HepG2 (cell line): ENCODE results near the gene CRAMP1. TPM values are rescaled to one million over a fixed set of nuclear protein-coding genes. Genes with fewer than 3 reads are reported as not detected.

ENCODE experiments used
- GATAD1 ChIP-seq: IDR thresholded peaks from 2 replicates; pipeline ENCODE4 v1.6.1; 2016; ENCODE audit warnings: missing genetic modification reagents, missing compliant biosample characterization
- HCFC1 ChIP-seq: fragments of 150-350 bp; IDR thresholded peaks from 2 replicates; pipeline ENCODE4 v1.6.1; 2014; ENCODE audit warnings: low read depth, low read length
- HOXA3 ChIP-seq: sonication (generic); formaldehyde crosslinking; IDR thresholded peaks from 2 replicates; pipeline ENCODE4 v1.5.0; 2020; ENCODE audit warnings: missing genetic modification reagents
- RELA ChIP-seq: sonication (generic); formaldehyde crosslinking; IDR thresholded peaks from 2 replicates; pipeline ENCODE4 v1.4.0; 2020; ENCODE audit warnings: missing genetic modification reagents
- RXRB ChIP-seq: IDR thresholded peaks from 2 replicates; pipeline ENCODE4 v1.6.1; 2016; ENCODE audit warnings: borderline replicate concordance, missing genetic modification reagents, missing compliant biosample characterization
- SIN3A ChIP-seq: IDR thresholded peaks from 2 replicates; pipeline ENCODE4 v1.6.1; 2011; ENCODE audit warnings: low read depth, mild to moderate bottlenecking, control low read depth, low read length, borderline replicate concordance
- SPEN ChIP-seq: sonication (generic); formaldehyde crosslinking; IDR thresholded peaks from 2 replicates; pipeline ENCODE4 v1.5.1; 2020; ENCODE audit warnings: low read depth, mild to moderate bottlenecking, missing genetic modification reagents
- TAF15 ChIP-seq: fragments of 200-400 bp; formaldehyde crosslinking; IDR thresholded peaks from one replicate; pipeline ENCODE4 v1.6.1; 2018; ENCODE audit warnings: mild to moderate bottlenecking, low read depth, low read length; ENCODE audit not compliant: poor library complexity, severe bottlenecking
- TBP ChIP-seq: sonication (generic); formaldehyde crosslinking; IDR thresholded peaks from 2 replicates; pipeline ENCODE4 v1.5.0; 2020; ENCODE audit warnings: missing genetic modification reagents
- ZBTB21 ChIP-seq: sonication (generic); formaldehyde crosslinking; IDR thresholded peaks from 2 replicates; pipeline ENCODE4 v1.4.0; 2020; ENCODE audit warnings: missing genetic modification reagents
- ZHX2 ChIP-seq, 2 experiments: sonication (generic) in 1 of 2; formaldehyde crosslinking in 1 of 2; IDR thresholded peaks; 2 replicates each; pipeline versions ENCODE4 v1.6.1 to v1.9.0; 2014 to 2022; ENCODE audit warnings: antibody characterized with exemption in 1 of 2, borderline replicate concordance in 1 of 2, inconsistent platforms in 1 of 2, low read depth in 1 of 2, missing genetic modification reagents in 1 of 2
- ZNF576 ChIP-seq: sonication (generic); formaldehyde crosslinking; IDR thresholded peaks from 2 replicates; pipeline ENCODE4 v1.4.0; 2020; ENCODE audit warnings: mild to moderate bottlenecking, missing genetic modification reagents
- ZNF713 ChIP-seq: sonication (generic); formaldehyde crosslinking; IDR thresholded peaks from 2 replicates; pipeline ENCODE4 v1.4.0; 2020; ENCODE audit warnings: mild to moderate bottlenecking, missing genetic modification reagents
- polyA plus RNA-seq, 8 experiments: library from polyadenylated mRNA; depleted of rRNA in 3 of 8; stranded (reverse) in 7 of 8; unstranded in 1 of 8; fragments of >200 nt; fragmentation: Illumina TruSeq in 4 of 8; extraction: Trizol in 4 of 8; gene quantifications; 2 replicates each; pipeline versions ENCODE4 v1.2.1 to v1.2.3, GENCODE V29; 2011 to 2016; ENCODE audit warnings: low read depth in 4 of 8, missing spikeins in 1 of 8, mixed read lengths in 1 of 8; ENCODE audit not compliant: insufficient read depth in 1 of 8
- total RNA-seq, 5 experiments: library from RNA; depleted of rRNA; stranded (reverse); fragments of >200 nt; fragmentation: Illumina TruSeq; extraction: Trizol; gene quantifications; 2 replicates each; pipeline ENCODE4 v1.2.3, GENCODE V29; 2016; ENCODE audit warnings: low read depth in 1 of 5
- TF ChIP-seq, protein P1 (sequence below): sonication (generic); formaldehyde crosslinking; IDR thresholded peaks from 2 replicates; pipeline ENCODE4 v1.9.0; 2021; ENCODE audit warnings: mild to moderate bottlenecking, missing genetic modification reagents

The CRAMP1 gene
- total and polyA plus RNA-seq, 2 of the 13 experiments (the other 11 are each of a cell fraction or from before 2014, with no cell fraction given) = 6.8 to 9.7 TPM

GRCh38 chr16:1612320-1613111 is at the start of gene CRAMP1 (continued):
- no peak for TF ChIP-seq ZNF576 (CRISPR knock-in tag)
- TF ChIP-seq TBP (CRISPR knock-in tag) = no peak
- peak; percentile 7; the same call in 1 of the 2 replicates for TF ChIP-seq SIN3A
- TF ChIP-seq RXRB = no peak
- TF ChIP-seq, protein P1, sequence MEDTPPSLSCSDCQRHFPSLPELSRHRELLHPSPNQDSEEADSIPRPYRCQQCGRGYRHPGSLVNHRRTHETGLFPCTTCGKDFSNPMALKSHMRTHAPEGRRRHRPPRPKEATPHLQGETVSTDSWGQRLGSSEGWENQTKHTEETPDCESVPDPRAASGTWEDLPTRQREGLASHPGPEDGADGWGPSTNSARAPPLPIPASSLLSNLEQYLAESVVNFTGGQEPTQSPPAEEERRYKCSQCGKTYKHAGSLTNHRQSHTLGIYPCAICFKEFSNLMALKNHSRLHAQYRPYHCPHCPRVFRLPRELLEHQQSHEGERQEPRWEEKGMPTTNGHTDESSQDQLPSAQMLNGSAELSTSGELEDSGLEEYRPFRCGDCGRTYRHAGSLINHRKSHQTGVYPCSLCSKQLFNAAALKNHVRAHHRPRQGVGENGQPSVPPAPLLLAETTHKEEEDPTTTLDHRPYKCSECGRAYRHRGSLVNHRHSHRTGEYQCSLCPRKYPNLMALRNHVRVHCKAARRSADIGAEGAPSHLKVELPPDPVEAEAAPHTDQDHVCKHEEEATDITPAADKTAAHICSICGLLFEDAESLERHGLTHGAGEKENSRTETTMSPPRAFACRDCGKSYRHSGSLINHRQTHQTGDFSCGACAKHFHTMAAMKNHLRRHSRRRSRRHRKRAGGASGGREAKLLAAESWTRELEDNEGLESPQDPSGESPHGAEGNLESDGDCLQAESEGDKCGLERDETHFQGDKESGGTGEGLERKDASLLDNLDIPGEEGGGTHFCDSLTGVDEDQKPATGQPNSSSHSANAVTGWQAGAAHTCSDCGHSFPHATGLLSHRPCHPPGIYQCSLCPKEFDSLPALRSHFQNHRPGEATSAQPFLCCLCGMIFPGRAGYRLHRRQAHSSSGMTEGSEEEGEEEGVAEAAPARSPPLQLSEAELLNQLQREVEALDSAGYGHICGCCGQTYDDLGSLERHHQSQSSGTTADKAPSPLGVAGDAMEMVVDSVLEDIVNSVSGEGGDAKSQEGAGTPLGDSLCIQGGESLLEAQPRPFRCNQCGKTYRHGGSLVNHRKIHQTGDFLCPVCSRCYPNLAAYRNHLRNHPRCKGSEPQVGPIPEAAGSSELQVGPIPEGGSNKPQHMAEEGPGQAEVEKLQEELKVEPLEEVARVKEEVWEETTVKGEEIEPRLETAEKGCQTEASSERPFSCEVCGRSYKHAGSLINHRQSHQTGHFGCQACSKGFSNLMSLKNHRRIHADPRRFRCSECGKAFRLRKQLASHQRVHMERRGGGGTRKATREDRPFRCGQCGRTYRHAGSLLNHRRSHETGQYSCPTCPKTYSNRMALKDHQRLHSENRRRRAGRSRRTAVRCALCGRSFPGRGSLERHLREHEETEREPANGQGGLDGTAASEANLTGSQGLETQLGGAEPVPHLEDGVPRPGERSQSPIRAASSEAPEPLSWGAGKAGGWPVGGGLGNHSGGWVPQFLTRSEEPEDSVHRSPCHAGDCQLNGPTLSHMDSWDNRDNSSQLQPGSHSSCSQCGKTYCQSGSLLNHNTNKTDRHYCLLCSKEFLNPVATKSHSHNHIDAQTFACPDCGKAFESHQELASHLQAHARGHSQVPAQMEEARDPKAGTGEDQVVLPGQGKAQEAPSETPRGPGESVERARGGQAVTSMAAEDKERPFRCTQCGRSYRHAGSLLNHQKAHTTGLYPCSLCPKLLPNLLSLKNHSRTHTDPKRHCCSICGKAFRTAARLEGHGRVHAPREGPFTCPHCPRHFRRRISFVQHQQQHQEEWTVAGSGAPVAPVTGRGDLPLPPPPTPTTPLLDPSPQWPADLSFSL (CRISPR knock-in tag) = no peak
- no peak for TF ChIP-seq ZNF713
- no peak for TF ChIP-seq ZBTB21 (CRISPR knock-in tag)
- TF ChIP-seq HCFC1 = no peak
- no peak for TF ChIP-seq HOXA3 (CRISPR knock-in tag)
- TF ChIP-seq ZHX2 (IDR thresholded peaks at IDR 0.05; ENCODE audit: low read depth) = no peak
- TF ChIP-seq ZHX2 (CRISPR knock-in tag; IDR thresholded peaks at IDR 0.05; ENCODE audit: borderline replicate concordance) = no peak
- TF ChIP-seq TAF15 = no peak
- TF ChIP-seq SPEN (CRISPR knock-in tag) = peak; percentile 79
- TF ChIP-seq RELA (CRISPR knock-in tag) = no peak
- TF ChIP-seq GATAD1 (CRISPR knock-in tag) = peak; percentile 65
